ENCODE data around the gene ASF1A. TPM values are rescaled to one million over a fixed set of nuclear protein-coding genes. Genes with fewer than 3 reads are reported as not detected.

Gene ASF1A
- total RNA-seq, 2 experiments from 2014 or later = 37.3 to 46.0 TPM

GRCh38 chr6:118875672-118876071 is 18.3 kb upstream of the ASF1A start:
- TF ChIP-seq EZH2phosphoT487 (IDR thresholded peaks at IDR 0.05; ENCODE audit: borderline replicate concordance, low read depth, low read length) (no peak), CTCF (conservative IDR thresholded peaks at IDR 0.05; ENCODE audit: low read length) (no peak)
- H3K4me3 ChIP-seq (ENCODE audit: low read depth, low read length, poor library complexity, severe bottlenecking) = no peak overlapping the region
- no peak overlapping the region for H3K4me2 ChIP-seq (ENCODE audit: low read length)
- H3K9me2 ChIP-seq (ENCODE audit: insufficient read depth, low read length) = no peaks in the 10 kb centered on the region
- CTCF ChIA-PET (ENCODE audit: unreplicated experiment) = no interaction called here
- no peak overlapping the region for H2AFZ ChIP-seq (ENCODE audit: low read length)
- H3K36me3 ChIP-seq (ENCODE audit: insufficient read depth, low read length) = peaks cover 8% of the 10 kb centered on the region; the same call in 1 of the 2 replicates
- intact Hi-C loops (cut with micrococcal nuclease; ENCODE audit: unreplicated experiment) = no loop called here
- H4K20me1 ChIP-seq (ENCODE audit: insufficient read depth, low read length) = no peaks in the 10 kb centered on the region
- peaks cover 17% of the 10 kb centered on the region; the same call in 1 of the 2 replicates for H3K79me2 ChIP-seq (ENCODE audit: insufficient read depth, low read depth, low read length)
- no peaks in the 10 kb centered on the region for H3K9me3 ChIP-seq (ENCODE audit: low read length)
- peaks cover 8% of the 10 kb centered on the region for H3K4me1 ChIP-seq (ENCODE audit: insufficient read depth, low read length, poor library complexity, severe bottlenecking)
- H3K27ac ChIP-seq (ENCODE audit: low read depth, low read length, poor library complexity, severe bottlenecking) = no peak overlapping the region
- DNase-seq (ENCODE audit: low spot score) = no peak
- POLR2A ChIA-PET = interaction anchor here (0.6 to 1.3 kb wide), 7 partner anchors 8 to 23 kb away, joined by 3 to 6 read pairs (median 3); no protein-coding TSS in a partner anchor
- BruUV-seq (replicated peaks) = no TSS peak

- no peaks in the 10 kb centered on the region for H4K20me1 ChIP-seq (ENCODE audit: insufficient read depth, low read length)
- BruUV-seq (replicated peaks) = no TSS peak
- no peak for DNase-seq (ENCODE audit: low spot score)
- no peak overlapping the region for H3K4me3 ChIP-seq (ENCODE audit: low read depth, low read length, poor library complexity, severe bottlenecking)
- H3K9me2 ChIP-seq (ENCODE audit: insufficient read depth, low read length) = no peaks in the 10 kb centered on the region
- POLR2A ChIA-PET = interaction anchor here (0.6 to 1.3 kb wide), 7 partner anchors 8 to 22 kb away, joined by 3 to 6 read pairs (median 3); no protein-coding TSS in a partner anchor
- H2AFZ ChIP-seq (ENCODE audit: low read length) = no peak overlapping the region
- intact Hi-C loops (cut with micrococcal nuclease; ENCODE audit: unreplicated experiment) = no loop called here
- peaks cover 13% of the 10 kb centered on the region for H3K4me1 ChIP-seq (ENCODE audit: insufficient read depth, low read length, poor library complexity, severe bottlenecking)
- no peak overlapping the region for H3K27ac ChIP-seq (ENCODE audit: low read depth, low read length, poor library complexity, severe bottlenecking)
- no peaks in the 10 kb centered on the region for H3K9me3 ChIP-seq (ENCODE audit: low read length)
- no peak for TF ChIP-seq CTCF (conservative IDR thresholded peaks at IDR 0.05; ENCODE audit: low read length)
- TF ChIP-seq EZH2phosphoT487 (IDR thresholded peaks at IDR 0.05; ENCODE audit: borderline replicate concordance, low read depth, low read length) = no peak
- peaks cover 22% of the 10 kb centered on the region; the same call in 1 of the 2 replicates for H3K79me2 ChIP-seq (ENCODE audit: insufficient read depth, low read depth, low read length)
- no peak overlapping the region for H3K4me2 ChIP-seq (ENCODE audit: low read length)
- CTCF ChIA-PET (ENCODE audit: unreplicated experiment) = no interaction called here
- H3K36me3 ChIP-seq (ENCODE audit: insufficient read depth, low read length) = peaks cover 8% of the 10 kb centered on the region; the same call in 1 of the 2 replicates
These were observed 17.8 kb upstream of the ASF1A start for GRCh38 chr6:118876198-118876597.

GRCh38 chr6:118876814-118877213 is 17.1 kb upstream of the ASF1A start:
- no peak for DNase-seq (ENCODE audit: low spot score)
- no peak overlapping the region for H2AFZ ChIP-seq (ENCODE audit: low read length)
- H3K9me3 ChIP-seq (ENCODE audit: low read length) = no peaks in the 10 kb centered on the region
- no peak overlapping the region for H3K27ac ChIP-seq (ENCODE audit: low read depth, low read length, poor library complexity, severe bottlenecking)
- TF ChIP-seq EZH2phosphoT487 (IDR thresholded peaks at IDR 0.05; ENCODE audit: borderline replicate concordance, low read depth, low read length) (no peak), CTCF (conservative IDR thresholded peaks at IDR 0.05; ENCODE audit: low read length) (no peak)
- no TSS peak for BruUV-seq (replicated peaks)
- H3K36me3 ChIP-seq (ENCODE audit: insufficient read depth, low read length) = peaks cover 8% of the 10 kb centered on the region; the same call in 1 of the 2 replicates
- intact Hi-C loops (cut with micrococcal nuclease; ENCODE audit: unreplicated experiment) = no loop called here
- peaks cover 27% of the 10 kb centered on the region; the same call in 1 of the 2 replicates for H3K79me2 ChIP-seq (ENCODE audit: insufficient read depth, low read depth, low read length)
- no peaks in the 10 kb centered on the region for H4K20me1 ChIP-seq (ENCODE audit: insufficient read depth, low read length)
- H3K9me2 ChIP-seq (ENCODE audit: insufficient read depth, low read length) = no peaks in the 10 kb centered on the region
- ChIA-PET CTCF (ENCODE audit: unreplicated experiment) (no interaction called here), POLR2A (interaction anchor here (1.2 to 1.3 kb wide), 2 partner anchors 10 to 12 kb away, joined by 3 to 6 read pairs; no protein-coding TSS in a partner anchor)
- no peak overlapping the region for H3K4me3 ChIP-seq (ENCODE audit: low read depth, low read length, poor library complexity, severe bottlenecking)
- peaks cover 19% of the 10 kb centered on the region for H3K4me1 ChIP-seq (ENCODE audit: insufficient read depth, low read length, poor library complexity, severe bottlenecking)
- H3K4me2 ChIP-seq (ENCODE audit: low read length) = no peak overlapping the region
